LNCaP clone FGC (cell line): ENCODE data around the gene NKX2-1.

Experiments used
- DNase-seq: peaks from one replicate; pipeline ENCODE4 v3.0.0-alpha.2; 2011; ENCODE audit warnings: low read depth
- H3K4me3 ChIP-seq: 2 replicates; pipeline ENCODE4 v1.5.1; 2011; ENCODE audit warnings: mild to moderate bottlenecking, low read depth, low read length, control low read depth
- TF ChIP-seq, protein P1 (sequence below): IDR thresholded peaks from 2 replicates; pipeline ENCODE4 v1.5.1; 2012; ENCODE audit warnings: mild to moderate bottlenecking; ENCODE audit not compliant: control insufficient read depth, insufficient read depth; ENCODE audit errors: extremely low read depth

NKX2-1 gene

GRCh38 chr14:36512585-36513003 is 7.4 kb downstream of the NKX2-1 start:
- TF ChIP-seq, protein P1, sequence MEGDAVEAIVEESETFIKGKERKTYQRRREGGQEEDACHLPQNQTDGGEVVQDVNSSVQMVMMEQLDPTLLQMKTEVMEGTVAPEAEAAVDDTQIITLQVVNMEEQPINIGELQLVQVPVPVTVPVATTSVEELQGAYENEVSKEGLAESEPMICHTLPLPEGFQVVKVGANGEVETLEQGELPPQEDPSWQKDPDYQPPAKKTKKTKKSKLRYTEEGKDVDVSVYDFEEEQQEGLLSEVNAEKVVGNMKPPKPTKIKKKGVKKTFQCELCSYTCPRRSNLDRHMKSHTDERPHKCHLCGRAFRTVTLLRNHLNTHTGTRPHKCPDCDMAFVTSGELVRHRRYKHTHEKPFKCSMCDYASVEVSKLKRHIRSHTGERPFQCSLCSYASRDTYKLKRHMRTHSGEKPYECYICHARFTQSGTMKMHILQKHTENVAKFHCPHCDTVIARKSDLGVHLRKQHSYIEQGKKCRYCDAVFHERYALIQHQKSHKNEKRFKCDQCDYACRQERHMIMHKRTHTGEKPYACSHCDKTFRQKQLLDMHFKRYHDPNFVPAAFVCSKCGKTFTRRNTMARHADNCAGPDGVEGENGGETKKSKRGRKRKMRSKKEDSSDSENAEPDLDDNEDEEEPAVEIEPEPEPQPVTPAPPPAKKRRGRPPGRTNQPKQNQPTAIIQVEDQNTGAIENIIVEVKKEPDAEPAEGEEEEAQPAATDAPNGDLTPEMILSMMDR, result no peak
- H3K4me3 ChIP-seq, result no peak overlapping the region
- DNase-seq, result no peak

GRCh38 chr14:36511981-36512584 is 7.9 kb downstream of the NKX2-1 start:
- TF ChIP-seq, protein P1, result no peak
- no peak for DNase-seq

DNA sequence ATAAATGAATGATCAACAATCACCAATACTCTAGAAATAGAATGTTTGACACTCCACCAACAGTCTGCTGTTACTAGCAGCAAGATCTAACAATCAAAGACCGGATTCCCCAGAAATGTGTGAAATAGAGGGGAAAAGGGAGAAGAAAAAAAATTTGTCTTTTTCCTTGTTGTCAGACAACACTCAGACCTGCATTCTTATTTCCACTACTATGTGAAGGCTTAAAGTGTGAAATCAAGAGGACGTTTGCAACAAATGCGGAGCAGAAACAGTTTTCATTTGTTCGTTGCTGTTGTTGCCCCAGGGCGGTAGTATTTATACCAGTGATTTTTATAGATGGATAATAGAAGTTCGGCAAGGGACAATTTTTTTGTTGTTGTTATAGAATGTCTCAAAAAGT is 9.2 kb downstream of the NKX2-1 start:
- no peak for DNase-seq
- TF ChIP-seq, protein P1, result no peak
- no peak overlapping the region for H3K4me3 ChIP-seq

More at GRCh38 chr14:36511981-36512584, 7.9 kb downstream of the NKX2-1 start:
- H3K4me3 ChIP-seq, result no peak overlapping the region

GRCh38 chr14:36510078-36510799 is 9.8 kb downstream of the NKX2-1 start:
- no peak overlapping the region for H3K4me3 ChIP-seq
- TF ChIP-seq, protein P1, result no peak
- no peak for DNase-seq

DNA sequence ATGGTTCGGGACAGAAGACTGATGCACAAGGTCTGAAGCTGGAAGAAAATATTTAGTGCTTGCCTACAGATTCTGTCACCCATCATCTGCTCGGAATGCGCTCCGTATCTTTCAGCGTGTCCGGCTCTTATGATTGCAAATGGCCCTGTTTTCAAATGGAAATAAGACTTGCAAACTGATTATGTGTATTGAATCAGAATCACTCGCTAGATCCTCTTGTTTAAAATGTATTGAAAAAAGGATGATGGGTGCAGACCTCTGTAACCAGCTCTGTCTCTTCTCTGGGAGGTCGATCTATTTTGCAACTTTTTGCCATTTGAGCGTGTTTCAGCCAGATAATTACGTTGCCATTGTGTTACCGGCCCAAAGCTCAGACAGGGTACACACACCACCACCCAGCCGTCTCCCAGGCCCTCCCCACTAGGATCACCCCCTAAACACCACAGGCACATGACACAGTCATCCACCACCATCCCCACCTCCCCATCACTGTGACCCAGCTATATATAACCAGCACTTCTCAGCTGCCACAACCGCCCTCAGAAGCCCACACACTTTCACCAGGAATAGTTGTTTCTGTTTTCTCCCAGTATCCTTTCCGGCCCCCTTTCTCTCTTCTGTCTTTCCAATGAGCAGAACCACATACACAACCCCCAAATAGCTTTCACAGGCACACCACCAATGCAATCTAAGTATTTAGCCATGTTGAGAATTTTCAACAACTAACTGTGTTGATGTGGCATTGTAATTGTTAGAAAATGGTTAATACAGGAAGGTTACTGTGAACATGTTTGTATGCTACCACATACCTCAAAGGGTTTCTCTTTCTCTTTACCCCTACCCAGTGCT is 10.7 kb downstream of the NKX2-1 start:
- no peak for DNase-seq
- TF ChIP-seq, protein P1, result no peak
- no peak overlapping the region for H3K4me3 ChIP-seq

- no peak for DNase-seq
- TF ChIP-seq, protein P1, result no peak
- no peak overlapping the region for H3K4me3 ChIP-seq
These were observed 11.5 kb downstream of the NKX2-1 start for GRCh38 chr14:36508418-36509068.
